Caki2 (cell line): ENCODE data around the gene CITED2. TPM values are rescaled to one million over a fixed set of nuclear protein-coding genes. Genes with fewer than 3 reads are reported as not detected.
"Not testable (repeated sequence)": the region's sequence is repeated elsewhere in the genome, so short reads cannot be mapped to it uniquely, and the experiment has no call there.

Experiments
- DNase-seq: peaks from one replicate; pipeline ENCODE4 v3.0.0-alpha.2; 2015; ENCODE audit warnings: low read depth
- in situ Hi-C: cut with HindIII; loops from 2 replicates; pipeline ENCODE4 v1.10.0; 2016; ENCODE audit warnings: low sequenced_read_pairs, low pct_unique_long_range_greater_than_20kb, mixed read lengths
- total RNA-seq: library from RNA; depleted of rRNA; stranded (reverse); fragments of >200 nt; shearing (Covaris generic); gene quantifications from 2 replicates; pipeline ENCODE4 v1.2.3, GENCODE V29; 2014; ENCODE audit warnings: low replicate concordance; rRNA removed

CITED2 gene, protein sequence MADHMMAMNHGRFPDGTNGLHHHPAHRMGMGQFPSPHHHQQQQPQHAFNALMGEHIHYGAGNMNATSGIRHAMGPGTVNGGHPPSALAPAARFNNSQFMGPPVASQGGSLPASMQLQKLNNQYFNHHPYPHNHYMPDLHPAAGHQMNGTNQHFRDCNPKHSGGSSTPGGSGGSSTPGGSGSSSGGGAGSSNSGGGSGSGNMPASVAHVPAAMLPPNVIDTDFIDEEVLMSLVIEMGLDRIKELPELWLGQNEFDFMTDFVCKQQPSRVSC
- total RNA-seq = 132 and 165 TPM in 2 replicates

DNA sequence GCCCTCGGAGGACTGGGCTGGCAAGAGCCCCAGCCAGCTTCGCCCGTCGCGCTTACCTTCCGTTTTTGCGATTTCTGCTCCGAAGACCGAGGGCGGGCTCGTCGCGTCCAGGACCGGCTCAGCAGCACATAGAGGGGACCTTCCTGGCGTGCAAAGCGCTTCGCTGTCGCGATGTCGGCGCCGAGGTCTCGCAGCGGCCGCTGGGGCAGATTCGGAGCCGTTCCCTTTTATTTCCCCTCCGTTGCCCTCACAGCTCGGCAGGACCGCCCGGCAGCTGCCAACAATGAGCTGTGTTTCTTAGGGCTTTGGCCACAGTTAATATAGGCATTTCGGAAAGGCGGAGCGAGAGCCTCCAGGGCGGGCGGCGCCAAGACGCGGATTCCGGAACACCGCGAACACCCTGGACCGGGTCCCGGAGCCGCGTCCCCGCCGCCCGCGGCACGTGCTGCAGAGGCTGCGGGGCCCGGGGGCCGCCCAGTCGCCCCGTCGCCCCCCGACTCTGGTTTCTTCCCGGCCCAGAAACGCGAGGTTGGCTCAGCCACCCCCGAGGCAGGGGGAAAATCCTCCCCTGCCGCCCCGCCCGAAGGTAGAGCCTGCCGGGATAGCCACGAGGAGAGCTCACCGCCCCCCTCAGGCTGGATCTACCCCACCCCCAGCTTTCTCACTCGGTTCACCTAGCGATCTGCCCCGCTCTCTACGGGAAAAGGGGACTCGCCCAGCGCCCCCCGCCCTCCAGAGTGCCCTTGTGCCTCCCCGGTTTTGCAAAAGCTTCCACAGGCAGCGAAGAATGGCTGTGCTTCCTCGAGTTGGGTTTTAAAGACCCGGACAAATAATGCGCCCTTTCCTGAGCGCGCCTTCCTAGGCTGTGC lies at the start of gene CITED2:
CITED2 (minus strand) TSS at position 292 of the 869 bp plus-strand sequence. CDS start 704 bp downstream, outside the sequence.
- in situ Hi-C loops = no loop called here
- peak; percentile 94 for DNase-seq

DNA sequence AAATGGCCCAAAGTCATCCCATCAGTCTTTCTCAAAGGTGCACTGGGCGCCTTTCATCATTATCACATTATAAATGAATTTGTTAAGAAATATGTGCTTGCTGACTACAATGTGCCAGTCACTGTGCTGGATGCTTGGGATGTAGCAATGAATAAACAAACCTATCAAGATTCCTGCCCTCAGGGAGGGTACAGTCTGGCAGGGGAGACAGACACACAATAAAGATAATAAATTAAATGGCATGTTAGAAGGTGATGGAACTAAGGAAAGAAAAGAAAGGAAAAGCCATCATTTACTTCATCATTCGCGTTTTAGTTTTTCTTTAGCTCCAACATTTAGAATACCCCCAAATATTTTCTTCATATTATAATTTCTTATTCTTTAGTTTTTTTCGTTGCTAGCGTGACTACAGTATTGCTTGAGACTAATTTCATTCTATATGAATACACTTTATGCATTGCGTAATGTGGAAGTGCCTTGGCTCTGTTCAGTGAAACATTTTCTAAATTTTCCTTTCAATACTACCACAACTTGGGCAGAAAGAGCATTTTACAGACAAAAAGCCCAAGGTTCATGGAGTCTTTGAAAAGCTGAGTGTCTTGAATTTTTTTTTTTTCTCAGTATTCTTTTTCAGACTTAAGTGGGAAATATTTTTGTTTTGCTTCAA lies 48.7 kb upstream of the CITED2 start:
- in situ Hi-C loops = no loop called here

GRCh38 chr6:139422105-139423036 lies 47.9 kb upstream of the CITED2 start:
- in situ Hi-C loops = no loop called here
- no peak for DNase-seq

More for the DNA sequence above, 48.7 kb upstream of the CITED2 start:
- DNase-seq = no peak

GRCh38 chr6:139418481-139419132 lies 44.2 kb upstream of the CITED2 start:
- no peak for DNase-seq
- in situ Hi-C loops = no loop called here

DNA sequence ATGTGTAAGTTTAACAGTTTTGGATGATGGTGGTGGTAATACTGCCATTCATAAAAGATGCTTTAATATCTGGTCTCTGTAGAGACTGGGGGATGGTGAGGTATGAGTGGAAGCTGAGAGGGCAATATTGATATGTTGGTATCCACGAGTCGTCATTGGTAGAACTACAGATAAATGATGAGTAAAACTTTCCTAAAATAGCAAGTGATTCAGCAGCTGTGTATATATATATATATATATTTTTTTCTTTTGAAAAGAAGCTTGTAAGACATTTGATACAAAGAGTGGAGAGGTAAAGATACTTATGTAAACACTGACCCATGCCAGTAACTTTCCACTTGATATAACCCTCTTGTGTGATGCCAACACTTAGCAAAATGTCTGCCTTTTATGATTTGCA lies 41.7 kb upstream of the CITED2 start:
- DNase-seq = no peak
- in situ Hi-C loops = no loop called here

DNA sequence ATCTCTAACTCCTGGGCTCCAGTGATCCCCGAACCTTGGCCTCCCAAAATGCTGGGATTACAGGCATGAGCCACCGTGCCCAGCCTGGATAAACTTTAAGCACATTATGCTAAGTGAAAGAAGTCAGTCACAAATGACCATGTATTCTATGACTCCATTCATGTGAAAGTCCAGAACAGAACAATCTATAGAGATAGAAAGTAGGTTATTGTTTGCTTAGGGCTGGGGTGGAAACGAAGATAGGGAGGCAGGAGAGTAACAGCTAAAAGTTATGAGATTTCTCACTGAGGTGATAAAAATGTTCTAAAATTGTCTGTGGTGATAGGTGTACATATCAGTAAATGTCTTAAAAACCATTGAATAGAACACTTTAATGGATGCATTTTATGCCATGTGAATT lies 40.9 kb upstream of the CITED2 start:
- in situ Hi-C loops = no loop called here
- no peak for DNase-seq

DNA sequence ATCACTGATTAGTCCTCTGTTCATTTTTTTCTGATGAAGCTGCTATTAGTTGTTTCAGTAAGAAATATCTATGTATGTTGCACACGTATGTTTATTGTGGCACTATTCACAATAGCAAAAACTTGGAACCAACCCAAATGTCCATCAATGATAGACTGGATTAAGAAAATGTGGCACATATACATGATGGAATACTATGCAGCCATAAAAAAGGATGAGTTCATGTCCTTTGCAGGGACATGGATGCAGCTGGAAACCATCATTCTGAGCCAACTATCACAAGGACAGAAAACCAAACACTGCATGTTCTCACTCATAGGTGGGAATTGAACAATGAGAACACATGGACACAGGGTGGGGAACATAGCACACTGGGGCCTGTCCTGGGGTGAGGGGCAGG lies 37.7 kb upstream of the CITED2 start:
- DNase-seq, in situ Hi-C loops: not testable (repeated sequence)

DNA sequence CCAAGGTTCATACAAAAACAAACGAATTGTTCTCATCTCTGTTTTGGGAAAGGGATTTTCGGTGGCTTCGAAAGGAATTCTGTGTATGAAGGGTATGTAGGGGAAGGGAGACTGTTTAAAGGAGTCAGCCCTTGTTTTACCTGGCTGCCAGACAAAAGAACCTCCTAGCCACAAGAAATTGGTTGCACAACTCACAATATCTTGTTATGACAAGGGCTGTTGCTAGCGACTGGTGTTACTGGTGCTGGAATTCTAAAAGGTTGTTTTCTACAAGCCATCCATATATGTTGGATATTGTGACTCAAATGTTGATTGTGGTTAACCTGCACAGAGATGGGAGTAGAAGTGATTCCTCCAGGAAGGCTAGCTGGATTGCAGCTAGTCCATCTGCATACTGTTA lies 34.6 kb upstream of the CITED2 start:
- DNase-seq = peak; percentile 39

GRCh38 chr6:139407718-139408222 lies 33.3 kb upstream of the CITED2 start:
- in situ Hi-C loops = no loop called here
- DNase-seq = peak; percentile 99

More for the DNA sequence above, 34.6 kb upstream of the CITED2 start:
- in situ Hi-C loops = no loop called here

- in situ Hi-C loops = no loop called here
- DNase-seq = peak; percentile 41
Measured at GRCh38 chr6:139406577-139407343, 32.3 kb upstream of the CITED2 start.

DNA sequence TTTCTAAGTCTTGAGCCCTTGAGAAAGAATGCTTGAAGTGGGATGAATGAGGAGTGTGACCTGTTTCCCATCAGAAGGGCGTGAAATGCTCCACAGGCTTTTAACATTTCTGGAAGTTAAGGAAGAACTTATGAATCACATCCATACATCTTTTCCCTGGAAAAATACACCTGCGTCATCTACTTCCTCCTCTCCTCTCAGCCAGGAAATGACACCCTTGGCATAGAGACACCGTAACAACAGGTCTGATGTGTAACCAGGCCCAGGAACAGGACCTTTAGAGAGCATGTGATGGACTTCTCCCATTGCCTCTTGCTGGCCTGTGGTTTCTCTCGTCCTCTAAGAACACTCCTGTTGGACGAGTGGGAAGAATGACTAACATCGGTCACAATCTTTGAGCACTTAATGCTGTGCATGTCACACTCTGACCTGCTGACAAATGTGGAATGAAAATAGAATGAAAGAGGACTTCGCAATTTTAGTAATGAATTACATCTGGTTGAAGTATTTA lies 28.5 kb upstream of the CITED2 start:
- in situ Hi-C loops = no loop called here
- DNase-seq = peak; percentile 91

GRCh38 chr6:139398658-139399057 lies 24.2 kb upstream of the CITED2 start:
- DNase-seq = no peak
- in situ Hi-C loops = no loop called here

- no peak for DNase-seq
- in situ Hi-C loops = no loop called here
Measured at GRCh38 chr6:139395891-139396301, 21.4 kb upstream of the CITED2 start.

- in situ Hi-C loops = no loop called here
- no peak for DNase-seq
Measured at GRCh38 chr6:139395371-139395770, 20.9 kb upstream of the CITED2 start.

DNA sequence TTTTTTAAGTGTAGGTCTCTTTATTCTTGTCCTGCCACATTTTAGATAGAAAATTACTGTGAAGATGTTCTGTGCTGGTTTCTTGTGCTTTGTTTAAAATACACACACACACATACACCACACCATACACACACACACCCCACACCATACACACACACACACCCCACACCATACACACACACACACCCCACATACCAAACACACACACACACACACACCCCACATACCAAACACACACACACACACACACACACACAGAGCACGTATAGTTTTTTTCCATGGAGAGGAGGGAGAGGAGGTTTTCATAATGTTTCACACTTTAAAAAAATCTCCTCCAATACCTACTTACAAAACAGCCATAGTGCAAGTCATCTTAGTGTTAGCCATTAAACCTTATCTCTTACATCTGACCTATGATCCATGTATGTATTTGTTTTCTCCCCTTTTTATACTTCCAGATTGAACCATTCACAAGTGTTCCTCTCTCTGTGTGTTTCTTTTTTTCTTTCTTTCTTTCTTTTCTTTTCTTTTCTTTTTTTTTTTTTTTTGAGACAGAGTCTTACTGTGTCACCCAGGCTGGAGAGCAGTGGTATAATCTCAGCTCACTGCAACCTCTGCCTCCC lies 19.7 kb upstream of the CITED2 start:
- peak; percentile 26 for DNase-seq
- in situ Hi-C loops = no loop called here

DNA sequence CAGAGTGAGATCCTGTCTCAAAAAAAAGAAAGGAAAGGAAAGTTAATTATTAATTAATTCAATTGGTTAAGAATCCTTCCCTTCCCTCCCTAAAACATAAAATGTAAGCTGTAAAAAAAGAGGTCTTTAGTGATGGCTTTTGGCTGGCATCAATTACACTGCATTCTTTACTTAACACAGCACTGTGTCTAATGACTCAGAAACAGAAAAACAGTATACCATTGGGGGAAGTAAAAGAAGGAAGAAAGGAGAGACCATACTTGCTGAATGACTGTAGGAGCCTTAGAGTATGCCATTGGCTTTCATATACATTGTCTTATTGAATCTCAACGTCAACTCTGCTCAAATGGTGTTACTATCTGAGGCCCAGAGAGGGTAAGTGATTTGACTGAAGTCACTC lies 18.3 kb upstream of the CITED2 start:
- in situ Hi-C loops = no loop called here
- DNase-seq = peak; percentile 74
